HUES48 (cell line): ENCODE measurements around the gene MAPK1.
"Not testable (repeated sequence)": the region's sequence is repeated elsewhere in the genome, so short reads cannot be mapped to it uniquely, and the experiment has no call there.

ENCODE experiments used
- H3K27ac ChIP-seq: one replicate; pipeline ENCODE4 v1.7.0; 2013; ENCODE audit warnings: low read depth, low read length, inconsistent platforms
- H3K27me3 ChIP-seq: 2 replicates; pipeline ENCODE4 v1.6.1; 2013; ENCODE audit warnings: mild to moderate bottlenecking, low read length; ENCODE audit not compliant: control insufficient read depth, insufficient read depth
- H3K36me3 ChIP-seq: 2 replicates; pipeline ENCODE4 v1.6.1; 2013; ENCODE audit warnings: low read length; ENCODE audit not compliant: control insufficient read depth, insufficient read depth
- H3K4me1 ChIP-seq: 2 replicates; pipeline ENCODE4 v1.6.1; 2013; ENCODE audit warnings: mild to moderate bottlenecking, low read length; ENCODE audit not compliant: control insufficient read depth, insufficient read depth
- H3K4me3 ChIP-seq: 2 replicates; pipeline ENCODE4 v1.5.1; 2013; ENCODE audit warnings: mild to moderate bottlenecking, low read depth, low read length
- H3K9ac ChIP-seq: 2 replicates; pipeline ENCODE4 v1.6.1; 2013; ENCODE audit warnings: mild to moderate bottlenecking, low read depth, low read length, moderate library complexity
- H3K9me3 ChIP-seq: 2 replicates; pipeline ENCODE4 v1.6.1; 2013; ENCODE audit warnings: low read length; ENCODE audit not compliant: control insufficient read depth, insufficient read depth

The MAPK1 gene

DNA sequence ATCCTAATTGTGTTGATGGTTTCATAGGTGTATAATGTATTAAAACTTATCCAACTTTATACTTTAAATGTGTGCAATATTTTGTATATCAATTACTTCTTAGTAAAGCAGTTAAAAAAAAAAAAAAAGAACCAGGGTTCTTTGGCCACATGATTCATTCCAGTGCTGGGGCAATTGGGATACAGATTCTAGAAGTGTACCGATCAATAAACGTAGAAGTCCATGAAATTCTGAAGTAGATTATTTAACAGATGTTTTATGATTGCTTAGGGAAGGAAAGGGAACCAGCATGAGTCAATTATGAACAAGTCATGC, 51.0 kb downstream of the MAPK1 start:
- Histone ChIP-seq H3K4me1 (peaks cover 23% of the 10 kb centered on the region), H3K27ac (no peak overlapping the region), H3K9me3 (no peaks in the 10 kb centered on the region), H3K9ac (no peak overlapping the region), H3K27me3 (no peaks in the 10 kb centered on the region), H3K4me3 (no peak overlapping the region), H3K36me3 (no peaks in the 10 kb centered on the region)

DNA sequence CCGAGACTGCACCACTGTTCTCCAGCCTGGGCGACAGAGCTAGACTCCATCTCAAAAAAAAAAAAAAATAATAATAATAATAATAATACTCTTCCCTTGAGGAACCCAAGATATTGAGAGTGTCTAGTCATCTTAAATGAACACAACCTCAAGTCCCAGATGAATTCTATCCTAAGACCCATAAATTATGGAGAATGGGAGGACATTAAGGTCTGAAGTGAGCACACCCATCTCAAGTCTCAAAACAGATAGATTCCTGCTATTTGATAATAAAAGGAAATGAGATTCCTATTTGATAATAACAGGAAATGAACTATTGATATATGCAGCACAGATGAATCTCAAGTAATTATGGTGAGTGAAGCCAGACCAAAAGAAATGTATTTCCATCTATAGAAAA, 51.5 kb downstream of the MAPK1 start:
- no peaks in the 10 kb centered on the region for H3K27me3 ChIP-seq

DNA sequence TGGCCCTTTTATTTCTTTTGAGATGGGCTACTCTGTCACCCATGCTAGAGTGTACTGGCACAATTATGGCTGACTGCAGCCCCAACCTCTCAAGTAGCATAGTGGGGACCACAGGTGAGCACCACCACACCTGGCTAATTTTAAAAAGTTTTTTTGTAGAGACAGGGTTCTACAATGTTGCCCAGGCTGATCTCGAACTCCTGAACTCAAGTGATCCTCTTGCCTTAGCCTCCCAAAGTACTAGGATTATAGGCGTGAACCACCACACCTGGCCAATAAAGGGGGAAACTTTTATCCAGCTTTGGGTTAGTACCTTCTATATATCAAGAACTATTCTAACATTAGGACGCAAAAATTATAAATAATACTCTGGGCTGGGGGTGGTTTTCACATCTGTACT, 52.1 kb downstream of the MAPK1 start:
- Histone ChIP-seq H3K27me3 (no peaks in the 10 kb centered on the region), H3K9ac (no peak overlapping the region), H3K27ac (no peak overlapping the region), H3K9me3 (no peaks in the 10 kb centered on the region), H3K4me3 (no peak overlapping the region), H3K36me3 (no peaks in the 10 kb centered on the region), H3K4me1 (peaks cover 23% of the 10 kb centered on the region)

More for the DNA sequence above, 51.5 kb downstream of the MAPK1 start:
- no peak overlapping the region for H3K27ac ChIP-seq
- no peak overlapping the region for H3K9ac ChIP-seq
- peaks cover 23% of the 10 kb centered on the region for H3K4me1 ChIP-seq
- H3K36me3 ChIP-seq, result no peaks in the 10 kb centered on the region
- H3K4me3 ChIP-seq, result no peak overlapping the region
- no peaks in the 10 kb centered on the region for H3K9me3 ChIP-seq

DNA sequence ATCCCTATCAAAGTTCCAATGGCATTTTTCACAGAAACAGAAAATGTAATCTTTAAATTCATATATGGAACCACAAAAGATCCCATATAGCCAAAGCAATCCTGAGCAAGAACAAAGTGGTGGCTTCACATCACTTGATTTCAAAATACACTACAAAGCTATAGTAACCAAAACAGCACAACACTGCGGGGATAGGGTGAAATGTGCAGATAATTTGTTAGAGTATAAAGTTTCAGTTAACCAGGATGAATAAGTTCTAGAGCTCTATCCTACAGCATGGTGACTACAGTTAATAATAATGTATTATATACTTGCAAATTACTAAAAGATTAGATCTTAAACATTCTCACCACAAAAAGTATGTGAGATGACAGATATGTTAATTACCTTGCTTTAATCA, 55.5 kb downstream of the MAPK1 start:
- Histone ChIP-seq H3K9ac (no peak overlapping the region), H3K4me1 (peaks cover 3% of the 10 kb centered on the region; the same call in 1 of the 2 replicates), H3K4me3 (no peak overlapping the region), H3K9me3 (no peaks in the 10 kb centered on the region), H3K27me3 (no peaks in the 10 kb centered on the region), H3K36me3 (peaks cover 11% of the 10 kb centered on the region), H3K27ac (no peak overlapping the region)

DNA sequence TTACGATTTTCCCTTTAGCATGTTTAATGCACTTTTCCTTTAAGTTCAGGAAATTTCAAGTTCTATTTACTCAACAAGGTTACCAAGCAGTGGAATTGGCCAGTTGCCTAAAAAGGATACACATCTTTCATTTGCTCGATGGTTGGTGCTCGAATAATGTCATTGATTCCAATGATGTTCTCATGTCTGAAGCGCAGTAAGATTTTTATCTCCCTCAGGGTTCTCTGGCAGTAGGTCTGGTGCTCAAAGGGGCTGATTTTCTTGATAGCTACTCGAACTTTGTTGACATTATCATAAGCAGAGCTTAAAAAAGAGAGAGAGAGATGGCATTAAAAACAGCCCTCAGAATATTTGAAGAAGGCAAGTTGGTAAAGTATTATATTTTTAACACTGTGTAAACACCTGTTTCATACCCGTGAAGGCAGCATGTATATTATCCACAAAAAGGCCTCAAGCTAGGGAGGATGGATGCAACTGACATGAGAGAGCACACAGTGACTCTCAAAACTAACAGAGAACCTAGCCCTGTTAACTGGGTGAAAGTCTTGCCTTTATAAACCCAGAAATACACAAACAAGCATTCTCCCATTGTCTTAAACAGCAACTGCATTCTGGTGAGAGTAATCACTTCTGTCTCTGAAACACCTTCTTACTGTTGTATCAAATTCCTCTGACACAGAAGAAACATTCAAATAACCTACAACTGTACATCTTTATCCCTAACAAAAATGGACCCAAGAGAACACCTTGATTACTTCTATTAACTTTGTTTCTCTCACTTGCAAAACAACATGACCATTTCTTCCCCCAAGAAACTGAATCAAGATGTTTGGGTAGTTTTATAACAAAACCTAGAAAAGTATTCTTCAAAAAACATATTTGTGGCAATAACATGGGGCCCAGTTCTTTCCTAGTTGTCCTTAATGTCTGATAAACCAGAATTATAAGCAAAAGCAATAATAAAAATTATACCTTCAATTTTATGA, 59.6 kb downstream of the MAPK1 start:
- peaks cover 52% of the 10 kb centered on the region for H3K36me3 ChIP-seq
- H3K9me3 ChIP-seq, result no peaks in the 10 kb centered on the region
- H3K4me1 ChIP-seq, result no peaks in the 10 kb centered on the region
- no peak overlapping the region for H3K4me3 ChIP-seq
- no peak overlapping the region for H3K9ac ChIP-seq
- no peak overlapping the region for H3K27ac ChIP-seq
- H3K27me3 ChIP-seq, result no peaks in the 10 kb centered on the region

DNA sequence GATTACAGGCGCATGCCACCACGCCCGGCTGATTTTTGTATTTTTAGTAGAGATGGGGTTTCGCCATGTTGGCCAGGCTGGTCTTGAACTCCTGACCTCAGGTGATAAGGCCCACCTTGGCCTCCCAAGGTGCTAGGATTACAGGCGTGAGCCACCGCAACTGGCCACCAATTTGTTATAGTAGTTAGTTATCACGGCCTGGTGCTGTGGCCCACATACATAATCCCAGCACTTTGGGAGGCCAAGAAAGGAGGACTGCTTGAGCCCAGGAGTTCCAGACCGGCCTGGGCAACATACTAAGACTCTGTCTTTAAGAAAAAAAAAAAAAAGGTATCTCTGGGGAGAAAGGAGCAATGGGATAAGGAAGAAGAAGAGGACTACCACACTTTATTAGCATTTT, 62.1 kb downstream of the MAPK1 start:
- H3K4me1 ChIP-seq, H3K9ac ChIP-seq, H3K9me3 ChIP-seq, H3K27ac ChIP-seq, H3K27me3 ChIP-seq, H3K4me3 ChIP-seq: not testable (repeated sequence)
- H3K36me3 ChIP-seq, result peaks cover 75% of the 10 kb centered on the region

DNA sequence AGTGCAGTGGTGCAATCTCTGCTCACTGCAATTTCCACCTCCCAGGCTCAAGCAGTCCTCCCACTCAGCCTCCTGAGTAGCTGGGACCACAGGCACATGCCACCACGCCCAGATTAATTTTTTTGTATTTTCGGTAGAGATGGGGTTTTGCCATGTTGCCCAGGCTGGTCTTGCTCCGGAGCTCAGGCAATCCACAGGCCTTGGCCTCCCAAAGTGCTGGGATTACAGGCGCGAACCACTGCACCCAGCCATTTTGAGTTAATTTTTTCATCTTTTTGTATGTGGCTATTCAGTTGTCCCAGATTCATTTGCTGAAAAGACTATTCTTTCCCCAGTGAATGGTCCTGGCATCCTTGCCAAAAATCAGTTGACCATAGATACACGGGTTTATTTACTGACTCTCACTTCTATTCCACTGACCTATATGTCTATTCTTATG, 63.6 kb downstream of the MAPK1 start:
- Histone ChIP-seq H3K36me3 (peaks cover 88% of the 10 kb centered on the region), H3K27ac (no peak overlapping the region), H3K4me3 (no peak overlapping the region), H3K9ac (no peak overlapping the region), H3K27me3 (no peaks in the 10 kb centered on the region), H3K9me3 (no peaks in the 10 kb centered on the region), H3K4me1 (no peaks in the 10 kb centered on the region)

DNA sequence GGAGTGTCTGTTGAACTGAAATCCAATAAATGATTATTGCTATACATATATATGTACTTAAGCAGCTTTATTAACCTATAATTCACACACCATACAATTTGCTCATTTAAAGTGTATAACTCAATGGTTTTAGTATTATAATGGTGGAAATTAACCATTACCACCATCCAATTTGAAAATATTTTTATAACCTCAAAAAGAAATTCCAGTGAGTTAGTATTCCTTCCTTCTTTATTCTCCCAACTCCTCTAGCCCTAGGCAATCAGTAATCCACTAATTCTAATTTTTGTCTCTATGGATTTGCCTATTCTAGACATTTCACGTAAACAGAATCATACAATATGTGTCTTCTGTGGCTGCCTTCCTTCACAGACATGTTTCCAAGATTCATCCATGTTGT, 64.8 kb downstream of the MAPK1 start:
- H3K27ac ChIP-seq, result no peak overlapping the region
- H3K36me3 ChIP-seq, result peaks cover 93% of the 10 kb centered on the region
- no peak overlapping the region for H3K9ac ChIP-seq
- H3K9me3 ChIP-seq, result no peaks in the 10 kb centered on the region
- no peaks in the 10 kb centered on the region for H3K27me3 ChIP-seq
- no peak overlapping the region for H3K4me3 ChIP-seq
- H3K4me1 ChIP-seq, result no peaks in the 10 kb centered on the region

DNA sequence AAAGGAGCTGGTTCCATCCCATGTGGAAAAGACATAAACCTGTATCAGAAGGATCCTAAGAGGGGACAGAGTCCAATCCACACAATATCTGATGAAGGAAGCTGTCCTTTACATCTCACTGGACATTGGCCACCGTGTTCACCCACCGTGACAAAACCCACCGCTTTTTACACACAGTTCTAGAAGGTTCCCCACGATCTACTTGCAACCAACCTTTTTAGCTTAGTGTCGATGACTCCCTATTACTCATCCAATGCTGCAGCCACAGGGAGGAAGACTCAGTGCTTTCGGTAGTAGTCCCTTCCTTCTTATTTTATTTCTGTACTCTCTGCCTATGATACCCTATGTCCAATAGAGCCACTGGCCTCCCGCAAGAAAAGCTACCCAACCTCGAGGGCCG, 65.4 kb downstream of the MAPK1 start:
- H3K9ac ChIP-seq, result no peak overlapping the region
- no peaks in the 10 kb centered on the region for H3K4me1 ChIP-seq
- no peaks in the 10 kb centered on the region for H3K9me3 ChIP-seq
- no peaks in the 10 kb centered on the region for H3K27me3 ChIP-seq
- H3K4me3 ChIP-seq, result no peak overlapping the region
- no peak overlapping the region for H3K27ac ChIP-seq
- H3K36me3 ChIP-seq, result peaks cover 93% of the 10 kb centered on the region

DNA sequence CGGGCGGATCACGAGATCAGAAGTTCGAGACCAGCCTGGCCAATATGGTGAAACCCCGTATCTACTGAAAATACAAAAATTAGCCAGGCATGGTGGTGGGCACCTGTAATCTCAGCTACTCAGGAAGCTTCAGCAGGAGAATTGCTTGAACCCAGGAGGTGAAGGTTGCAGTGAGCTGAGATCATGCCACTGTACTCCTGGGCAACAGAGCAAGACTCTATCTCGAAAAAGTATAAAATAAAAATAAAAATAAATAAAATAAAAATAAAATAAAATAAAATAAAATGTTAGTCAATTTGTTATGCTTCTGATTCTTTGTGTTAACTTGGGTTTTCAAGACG, 66.2 kb downstream of the MAPK1 start:
- not testable (repeated sequence) for H3K9me3 ChIP-seq, H3K4me3 ChIP-seq, H3K27ac ChIP-seq, H3K9ac ChIP-seq, H3K27me3 ChIP-seq, H3K4me1 ChIP-seq
- peaks cover 92% of the 10 kb centered on the region for H3K36me3 ChIP-seq

DNA sequence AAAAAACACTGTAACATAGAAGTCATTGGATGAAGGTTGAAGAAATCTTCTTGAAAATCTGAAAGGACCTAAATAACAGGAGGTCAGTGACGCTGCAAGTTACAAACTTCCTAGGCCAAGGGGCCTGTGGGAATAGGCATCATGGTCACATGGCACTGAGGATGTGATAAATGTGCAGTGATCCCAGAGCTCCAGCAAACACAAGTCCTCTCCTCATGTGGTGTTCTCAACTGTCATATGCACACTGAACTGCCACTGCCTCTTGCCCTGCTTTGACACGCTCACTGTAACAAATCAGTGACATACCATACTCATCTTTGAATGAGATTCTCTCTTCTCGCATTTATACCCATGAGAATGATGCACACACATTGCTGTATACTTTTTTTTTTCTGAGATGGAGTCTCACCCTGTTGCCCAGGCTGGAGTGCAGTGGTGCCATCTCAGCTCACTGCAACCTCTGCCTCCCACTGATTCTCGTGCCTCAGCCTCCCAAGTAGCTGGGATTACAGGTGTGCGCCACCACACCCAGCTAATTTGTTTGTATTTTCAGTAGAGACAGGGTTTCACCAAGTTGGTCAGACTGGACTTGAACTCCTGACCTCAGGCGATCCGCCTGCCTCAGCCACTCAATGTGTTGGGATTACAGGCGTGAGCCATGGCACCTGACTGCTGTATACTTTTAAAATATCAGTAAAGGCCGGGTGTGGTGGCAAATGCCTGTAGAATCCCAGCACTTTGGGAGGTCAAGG, 66.7 kb downstream of the MAPK1 start:
- Histone ChIP-seq H3K4me1 (no peaks in the 10 kb centered on the region), H3K4me3 (no peak overlapping the region), H3K27me3 (no peaks in the 10 kb centered on the region), H3K9ac (no peak overlapping the region), H3K27ac (no peak overlapping the region), H3K9me3 (no peaks in the 10 kb centered on the region), H3K36me3 (peaks cover 92% of the 10 kb centered on the region)
